GM18517 (cell line): ENCODE measurements around the gene PIEZO1.
"Not testable (repeated sequence)": the region's sequence is repeated elsewhere in the genome, so short reads cannot be mapped to it uniquely, and the experiment has no call there.

Source experiments
- ATAC-seq: cut with Tn5 transposase; IDR thresholded peaks from one replicate; pipeline ENCODE4 v1.9.1; 2021; ENCODE audit warnings: mild to moderate bottlenecking, moderate library complexity; ENCODE audit not compliant: unreplicated experiment

PIEZO1 gene

DNA sequence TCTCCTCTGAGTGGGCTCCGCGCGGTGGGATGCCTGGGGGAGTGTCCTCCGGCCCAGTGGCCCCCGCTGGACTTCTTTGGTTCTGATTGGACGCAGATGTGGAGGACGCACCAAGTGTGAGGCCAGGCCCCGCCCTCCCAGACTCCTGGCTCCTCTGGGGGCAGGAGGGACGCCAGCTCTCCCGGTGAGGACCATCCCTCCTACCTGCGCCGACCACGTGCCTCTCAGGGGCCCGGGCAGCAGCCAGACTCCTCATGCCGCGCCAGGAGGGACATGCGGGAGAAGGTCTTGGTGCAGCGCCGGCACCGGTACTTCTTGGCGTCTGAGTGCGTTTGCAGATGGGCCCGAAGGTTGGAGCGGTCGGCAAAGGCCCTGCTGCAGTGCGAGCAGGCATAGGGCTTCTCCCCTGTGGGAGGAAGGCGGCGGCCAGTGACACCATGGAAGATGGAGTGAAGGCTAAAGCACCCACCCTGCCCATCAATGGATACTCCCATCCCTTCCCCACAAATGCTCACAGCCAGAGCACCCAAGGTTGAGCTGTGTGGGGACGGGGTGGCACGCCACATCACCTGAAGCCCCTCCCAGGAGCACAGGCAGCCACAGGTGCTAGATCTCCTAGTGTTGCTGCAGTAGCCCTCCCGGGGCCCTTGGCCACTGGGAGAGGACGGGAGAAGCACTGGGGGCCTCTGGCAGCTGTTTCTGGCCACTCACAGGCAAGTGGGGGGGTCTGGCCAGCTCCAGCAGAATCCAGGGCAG is 106.6 kb downstream of the PIEZO1 start:
- no peak for ATAC-seq

DNA sequence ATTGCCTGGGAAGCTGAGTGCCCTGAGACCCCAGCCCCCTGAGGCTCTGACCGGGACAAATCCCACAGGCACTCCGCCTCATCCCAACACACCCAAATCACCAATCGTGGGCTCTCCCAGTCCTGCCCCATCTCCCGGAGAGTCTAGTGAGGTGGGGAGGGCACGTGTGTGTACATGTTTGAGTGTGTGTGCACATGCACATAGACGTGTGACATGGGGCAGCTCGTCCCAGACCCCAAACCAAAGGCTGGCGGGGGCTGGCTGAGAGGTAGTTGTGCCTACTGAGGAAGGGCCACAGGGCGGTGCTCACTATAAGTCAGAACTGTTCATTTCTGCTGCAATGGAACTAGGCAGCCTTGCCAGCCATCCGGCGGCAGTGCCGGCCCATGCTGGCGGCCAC is 107.3 kb downstream of the PIEZO1 start:
- ATAC-seq = no peak

DNA sequence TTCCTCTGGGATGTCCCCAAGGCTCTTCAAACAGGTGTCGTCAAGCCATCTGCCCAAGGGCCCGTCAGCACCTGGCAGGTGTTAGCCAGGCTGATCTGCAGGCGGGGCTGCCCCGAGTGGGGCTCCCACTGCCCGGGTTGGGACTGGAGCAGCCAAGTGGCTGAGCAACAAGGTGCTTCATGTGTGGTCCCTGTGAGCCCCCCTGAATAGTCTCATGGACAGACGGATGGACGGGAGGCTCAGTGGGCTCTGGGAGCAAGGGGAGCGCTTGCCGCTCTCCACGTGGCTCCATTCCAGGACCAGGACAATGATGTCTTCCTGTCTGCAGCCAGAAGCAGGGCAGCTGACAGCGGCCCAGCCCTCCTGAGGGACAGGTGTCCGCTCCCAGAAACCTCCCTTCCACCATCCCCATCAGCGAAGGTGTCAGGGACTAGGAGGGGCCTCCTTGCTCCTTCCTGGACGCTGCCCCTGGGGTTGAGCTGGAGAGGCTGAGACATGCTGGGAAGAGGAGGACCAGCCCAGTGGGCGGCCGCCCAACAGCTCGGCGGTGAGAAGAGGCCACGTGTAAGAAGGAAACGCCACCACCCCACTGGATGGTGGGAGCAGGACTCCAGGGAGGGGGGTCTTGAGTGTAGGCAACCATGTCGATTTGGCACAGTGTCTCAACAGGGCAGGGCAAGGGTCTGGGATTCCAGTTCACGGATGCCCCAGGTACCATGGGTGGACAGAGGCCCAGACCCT is 108.3 kb downstream of the PIEZO1 start:
- no peak for ATAC-seq

- ATAC-seq = no peak
These were observed 111.2 kb downstream of the PIEZO1 start for GRCh38 chr16:88673716-88674379.

DNA sequence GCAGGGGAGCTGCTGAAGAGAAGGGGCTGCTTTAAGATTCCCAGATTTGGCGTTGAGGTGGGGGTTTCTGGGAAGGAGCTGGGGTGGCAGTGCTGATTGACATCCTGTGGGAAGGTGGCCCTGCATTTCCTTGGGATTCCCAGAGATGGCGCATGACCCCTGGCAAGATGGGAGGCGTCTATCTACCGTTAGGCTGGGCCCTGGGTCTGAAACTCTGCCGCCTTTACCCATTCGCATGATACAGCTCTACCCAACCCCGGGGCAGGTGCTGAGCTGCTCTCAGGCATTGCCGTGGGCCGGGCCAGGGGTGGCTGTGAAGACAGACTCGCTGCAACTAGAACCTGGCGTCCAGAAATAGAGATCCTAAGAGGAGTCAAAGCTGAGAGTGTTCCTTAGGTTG is 112.2 kb downstream of the PIEZO1 start:
- ATAC-seq = no peak

- no peak for ATAC-seq
These were observed 113.2 kb downstream of the PIEZO1 start for GRCh38 chr16:88671806-88672205.

DNA sequence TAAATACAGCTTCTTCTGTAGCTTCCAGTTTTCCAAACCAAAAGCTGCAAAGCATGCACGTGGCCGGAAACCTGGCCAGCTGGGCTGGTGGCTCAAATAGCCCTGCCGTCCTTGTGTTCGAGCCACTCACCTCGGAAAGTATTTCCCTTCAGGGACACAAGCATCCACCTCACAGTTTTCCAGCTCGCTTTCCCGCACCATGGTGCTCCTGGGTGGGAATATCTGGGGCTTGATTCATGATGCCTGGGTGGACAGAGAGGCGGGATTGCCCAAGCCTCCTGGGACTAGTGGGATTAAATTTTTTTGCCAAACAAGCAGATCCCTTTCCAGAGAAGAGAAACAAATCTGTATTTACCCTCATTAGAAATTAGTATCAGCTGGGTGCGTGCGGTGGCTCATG is 115.0 kb downstream of the PIEZO1 start:
- ATAC-seq = no peak

DNA sequence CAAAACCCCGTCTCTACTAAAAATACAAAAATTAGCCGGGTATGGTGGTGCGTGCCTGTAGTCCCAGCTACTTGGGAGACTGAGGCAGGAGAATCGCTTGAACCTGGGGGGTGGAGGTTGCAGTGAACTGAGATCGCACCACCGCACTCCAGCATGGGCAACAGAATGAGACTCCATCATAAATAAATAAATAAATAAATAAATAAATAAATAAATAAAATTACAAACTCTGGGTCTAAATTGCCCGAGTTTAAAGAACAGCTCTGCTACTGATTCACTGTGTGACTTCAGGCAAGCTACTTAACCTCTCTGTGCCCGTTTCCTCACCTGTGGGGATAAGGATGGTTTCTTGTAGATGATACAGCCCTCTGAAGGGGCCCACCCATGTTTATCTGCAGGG is 115.5 kb downstream of the PIEZO1 start:
- not testable (repeated sequence) for ATAC-seq

GRCh38 chr16:88667461-88667860 is 117.6 kb downstream of the PIEZO1 start:
- ATAC-seq = no peak

DNA sequence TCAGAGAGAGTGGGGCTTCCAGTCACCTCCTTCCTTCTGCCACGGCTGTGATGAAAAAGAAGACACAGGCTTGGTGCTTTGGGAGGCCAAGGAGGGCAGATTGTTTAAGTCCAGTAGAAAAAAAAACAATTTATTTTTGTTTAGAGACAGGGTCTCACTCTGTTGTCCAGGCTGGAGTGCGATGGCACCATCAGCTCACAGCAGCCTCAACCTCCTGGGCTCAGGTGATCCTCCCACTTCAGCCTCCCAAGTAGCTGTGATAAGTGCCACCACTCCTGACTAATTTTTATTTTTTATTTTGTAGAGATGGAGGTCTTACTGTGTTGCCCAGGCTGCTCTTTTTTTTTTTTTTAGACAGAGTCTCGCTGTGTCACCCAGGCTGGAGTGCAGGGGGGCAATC is 119.5 kb downstream of the PIEZO1 start:
- no peak for ATAC-seq
